Astrocyte (in vitro differentiated cells and primary cell): ENCODE results near the gene MYH15.

Source experiments
- CTCF ChIP-seq: IDR thresholded peaks from 2 replicates; pipeline ENCODE4 v1.5.1; 2011; ENCODE audit warnings: low read depth, mild to moderate bottlenecking, inconsistent platforms, low read length, moderate library complexity; ENCODE audit not compliant: insufficient read depth
- EZH2 ChIP-seq: IDR thresholded peaks from 2 replicates; pipeline ENCODE4 v1.6.1; 2012; ENCODE audit warnings: mild to moderate bottlenecking, low read length, inconsistent platforms; ENCODE audit not compliant: insufficient read depth

- TF ChIP-seq CTCF = no peak
- no peak for TF ChIP-seq EZH2
These were observed 659 bp upstream of the MYH15 start for GRCh38 chr3:108511055-108511454.
